Liver (tissue), 3 donors: ENCODE measurements around the gene GRAMD1C.

ENCODE experiments used
- CTCF ChIP-seq: fragments of 150-350 bp; IDR thresholded peaks from 2 replicates; pipeline ENCODE4 v1.5.1; 2017; ENCODE audit warnings: improper control_type of control experiment, low read depth, low read length; ENCODE audit not compliant: missing input control
- EGR1 ChIP-seq, 2 donors: IDR thresholded peaks; 2 replicates each; pipeline ENCODE4 v1.6.1; 2016 to 2018; ENCODE audit warnings: antibody characterized with exemption in 2 of 2, low read depth in 2 of 2
- GABPA ChIP-seq, 2 donors: IDR thresholded peaks in 1 of 2; conservative IDR thresholded peaks in 1 of 2; 2 replicates each; pipeline ENCODE4 v1.6.1; 2016; ENCODE audit warnings: antibody characterized with exemption in 2 of 2, mild to moderate bottlenecking in 1 of 2, moderate library complexity in 1 of 2
- HNF4A ChIP-seq, 2 donors: conservative IDR thresholded peaks; 2 replicates each; pipeline ENCODE4 v1.6.1; 2016; ENCODE audit warnings: antibody characterized with exemption in 2 of 2, mild to moderate bottlenecking in 2 of 2
- HNF4G ChIP-seq: IDR thresholded peaks from 2 replicates; pipeline ENCODE4 v1.6.1; 2016; ENCODE audit warnings: antibody characterized with exemption
- JUND ChIP-seq, 2 donors: IDR thresholded peaks; 2 replicates each; pipeline ENCODE4 v1.6.1; 2016; ENCODE audit warnings: antibody characterized with exemption in 2 of 2
- NR2F2 ChIP-seq: IDR thresholded peaks from 2 replicates; pipeline ENCODE4 v1.6.1; 2016; ENCODE audit warnings: antibody characterized with exemption
- RAD21 ChIP-seq, 2 donors: IDR thresholded peaks; 2 replicates each; pipeline ENCODE4 v1.6.1; 2016; ENCODE audit warnings: antibody characterized with exemption in 2 of 2, mild to moderate bottlenecking in 2 of 2
- SP1 ChIP-seq: IDR thresholded peaks from 2 replicates; pipeline ENCODE4 v1.6.1; 2018; ENCODE audit warnings: antibody characterized with exemption, mild to moderate bottlenecking
- TAF1 ChIP-seq: conservative IDR thresholded peaks from 2 replicates; pipeline ENCODE4 v1.6.1; 2016; ENCODE audit warnings: antibody characterized with exemption, mild to moderate bottlenecking
- YY1 ChIP-seq: IDR thresholded peaks from 2 replicates; pipeline ENCODE4 v1.6.1; 2016; ENCODE audit warnings: antibody characterized with exemption, mild to moderate bottlenecking
- ZBTB33 ChIP-seq: IDR thresholded peaks from 2 replicates; pipeline ENCODE4 v1.6.1; 2016; ENCODE audit warnings: antibody characterized with exemption
- TF ChIP-seq, protein P1 (sequence below): IDR thresholded peaks from 2 replicates; pipeline ENCODE4 v1.6.1; 2016; ENCODE audit warnings: antibody characterized with exemption, mild to moderate bottlenecking
- TF ChIP-seq, protein P2 (sequence below): IDR thresholded peaks from 2 replicates; pipeline ENCODE4 v1.6.1; 2016; ENCODE audit warnings: antibody characterized with exemption
- donor health status: healthy.
- donor health status: healthy.

- TF ChIP-seq CTCF (peak; percentile 38), RAD21 (IDR thresholded peaks at IDR 0.05) (peak; percentile 69 to 74), EGR1 (IDR thresholded peaks at IDR 0.05; ENCODE audit: low read depth in 2 of 2) (no peak), SP1 (no peak), YY1 (no peak), ZBTB33 (no peak), NR2F2 (no peak), HNF4A (conservative IDR thresholded peaks at IDR 0.05) (peak; percentile 25 to 38), HNF4G (no peak), JUND (IDR thresholded peaks at IDR 0.05) (no peak), TAF1 (no peak), GABPA (IDR thresholded peaks at IDR 0.05 in 1 of 2, conservative IDR thresholded peaks at IDR 0.05 in 1 of 2) (no peak)
- TF ChIP-seq, protein P1, sequence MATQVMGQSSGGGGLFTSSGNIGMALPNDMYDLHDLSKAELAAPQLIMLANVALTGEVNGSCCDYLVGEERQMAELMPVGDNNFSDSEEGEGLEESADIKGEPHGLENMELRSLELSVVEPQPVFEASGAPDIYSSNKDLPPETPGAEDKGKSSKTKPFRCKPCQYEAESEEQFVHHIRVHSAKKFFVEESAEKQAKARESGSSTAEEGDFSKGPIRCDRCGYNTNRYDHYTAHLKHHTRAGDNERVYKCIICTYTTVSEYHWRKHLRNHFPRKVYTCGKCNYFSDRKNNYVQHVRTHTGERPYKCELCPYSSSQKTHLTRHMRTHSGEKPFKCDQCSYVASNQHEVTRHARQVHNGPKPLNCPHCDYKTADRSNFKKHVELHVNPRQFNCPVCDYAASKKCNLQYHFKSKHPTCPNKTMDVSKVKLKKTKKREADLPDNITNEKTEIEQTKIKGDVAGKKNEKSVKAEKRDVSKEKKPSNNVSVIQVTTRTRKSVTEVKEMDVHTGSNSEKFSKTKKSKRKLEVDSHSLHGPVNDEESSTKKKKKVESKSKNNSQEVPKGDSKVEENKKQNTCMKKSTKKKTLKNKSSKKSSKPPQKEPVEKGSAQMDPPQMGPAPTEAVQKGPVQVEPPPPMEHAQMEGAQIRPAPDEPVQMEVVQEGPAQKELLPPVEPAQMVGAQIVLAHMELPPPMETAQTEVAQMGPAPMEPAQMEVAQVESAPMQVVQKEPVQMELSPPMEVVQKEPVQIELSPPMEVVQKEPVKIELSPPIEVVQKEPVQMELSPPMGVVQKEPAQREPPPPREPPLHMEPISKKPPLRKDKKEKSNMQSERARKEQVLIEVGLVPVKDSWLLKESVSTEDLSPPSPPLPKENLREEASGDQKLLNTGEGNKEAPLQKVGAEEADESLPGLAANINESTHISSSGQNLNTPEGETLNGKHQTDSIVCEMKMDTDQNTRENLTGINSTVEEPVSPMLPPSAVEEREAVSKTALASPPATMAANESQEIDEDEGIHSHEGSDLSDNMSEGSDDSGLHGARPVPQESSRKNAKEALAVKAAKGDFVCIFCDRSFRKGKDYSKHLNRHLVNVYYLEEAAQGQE = no peak
- TF ChIP-seq, protein P2, sequence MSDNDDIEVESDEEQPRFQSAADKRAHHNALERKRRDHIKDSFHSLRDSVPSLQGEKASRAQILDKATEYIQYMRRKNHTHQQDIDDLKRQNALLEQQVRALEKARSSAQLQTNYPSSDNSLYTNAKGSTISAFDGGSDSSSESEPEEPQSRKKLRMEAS = no peak
Observed at GRCh38 chr3:113890256-113890900, 51.8 kb downstream of the GRAMD1C start.
